T47D (cell line): ENCODE data around the gene GEN1.

Source experiments
- DNase-seq, 2 experiments: peaks; one replicate each; pipeline versions ENCODE4 v3.0.0 to v3.0.0-alpha.2; 2011 to 2012; ENCODE audit warnings: low read depth in 1 of 2, low spot score in 1 of 2
- JUND ChIP-seq: IDR thresholded peaks from 2 replicates; pipeline ENCODE4 v1.6.1; 2012; ENCODE audit warnings: low read depth
- in situ Hi-C: cut with HindIII; loops from 2 replicates; pipeline ENCODE4 v1.10.0; 2016; ENCODE audit warnings: low sequenced_read_pairs, low pct_unique_long_range_greater_than_20kb

Gene GEN1

DNA sequence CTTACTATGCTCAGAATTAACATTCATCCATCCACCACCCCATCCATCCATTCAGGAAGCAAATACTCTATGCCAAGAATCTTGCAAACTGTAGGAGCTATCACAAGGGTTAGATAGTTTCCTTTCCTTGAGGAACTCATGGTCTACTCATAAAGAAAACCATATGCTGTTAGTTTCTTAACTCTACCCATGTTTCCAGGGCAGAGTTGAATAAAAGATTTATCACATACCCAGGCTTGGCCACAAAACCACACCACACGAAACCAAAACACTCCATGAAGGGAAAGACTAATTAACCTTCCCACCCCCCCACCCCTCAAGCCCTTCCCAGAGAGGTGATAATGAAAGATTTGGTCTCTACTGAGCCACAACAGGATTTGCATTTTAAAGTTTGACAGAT lies 38.6 kb downstream of the GEN1 start:
- in situ Hi-C loops: no loop called here
- TF ChIP-seq JUND: no peak
- DNase-seq: no peak

DNA sequence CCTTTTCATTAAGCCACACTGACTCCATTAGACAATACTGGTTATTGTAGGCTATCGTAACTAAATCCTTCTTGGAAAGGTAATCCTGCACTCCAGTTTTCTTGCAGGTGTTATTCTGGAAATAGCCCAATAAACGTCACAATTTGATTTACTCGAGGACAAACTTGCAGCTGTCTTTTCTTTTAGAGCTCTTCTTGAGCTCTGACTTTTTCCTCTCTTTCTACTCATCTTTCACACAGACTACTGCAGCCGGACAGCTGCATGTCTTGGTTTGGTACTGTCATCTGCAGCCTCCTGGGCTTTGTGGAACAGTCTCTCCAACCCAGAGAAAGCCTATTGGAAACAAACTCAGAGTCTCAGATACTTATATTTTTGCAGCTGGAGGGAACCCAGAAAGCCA lies 39.4 kb downstream of the GEN1 start:
- in situ Hi-C loops: no loop called here
- TF ChIP-seq JUND: no peak
- DNase-seq: no peak

GRCh38 chr2:17793803-17794354 lies 39.9 kb downstream of the GEN1 start:
- in situ Hi-C loops: no loop called here
- DNase-seq: no peak

GRCh38 chr2:17795309-17795708 lies 41.4 kb downstream of the GEN1 start:
- DNase-seq: no peak
- TF ChIP-seq JUND: no peak
- in situ Hi-C loops: no loop called here

More at GRCh38 chr2:17793803-17794354, 39.9 kb downstream of the GEN1 start:
- no peak for TF ChIP-seq JUND

DNA sequence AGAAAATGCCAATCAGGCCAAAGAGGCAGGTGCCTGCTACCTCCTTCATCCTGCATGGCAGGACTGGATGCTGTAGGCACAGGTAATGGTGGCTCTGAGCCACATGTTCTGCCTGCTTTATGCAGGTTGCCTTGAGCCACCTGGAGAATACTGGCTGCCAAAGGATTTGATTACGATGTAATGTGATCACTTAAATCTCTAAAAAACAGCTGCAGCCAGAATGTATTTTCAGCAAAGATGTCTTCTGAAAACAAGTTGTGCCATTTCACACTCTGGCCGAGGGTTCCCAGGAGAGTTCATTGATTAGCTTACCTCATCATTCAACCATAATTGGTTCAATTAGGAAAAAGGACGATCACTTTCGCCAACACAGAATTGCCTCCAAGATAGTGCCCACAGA lies 44.4 kb downstream of the GEN1 start:
- no peak for DNase-seq
- TF ChIP-seq JUND: no peak
- in situ Hi-C loops: no loop called here

DNA sequence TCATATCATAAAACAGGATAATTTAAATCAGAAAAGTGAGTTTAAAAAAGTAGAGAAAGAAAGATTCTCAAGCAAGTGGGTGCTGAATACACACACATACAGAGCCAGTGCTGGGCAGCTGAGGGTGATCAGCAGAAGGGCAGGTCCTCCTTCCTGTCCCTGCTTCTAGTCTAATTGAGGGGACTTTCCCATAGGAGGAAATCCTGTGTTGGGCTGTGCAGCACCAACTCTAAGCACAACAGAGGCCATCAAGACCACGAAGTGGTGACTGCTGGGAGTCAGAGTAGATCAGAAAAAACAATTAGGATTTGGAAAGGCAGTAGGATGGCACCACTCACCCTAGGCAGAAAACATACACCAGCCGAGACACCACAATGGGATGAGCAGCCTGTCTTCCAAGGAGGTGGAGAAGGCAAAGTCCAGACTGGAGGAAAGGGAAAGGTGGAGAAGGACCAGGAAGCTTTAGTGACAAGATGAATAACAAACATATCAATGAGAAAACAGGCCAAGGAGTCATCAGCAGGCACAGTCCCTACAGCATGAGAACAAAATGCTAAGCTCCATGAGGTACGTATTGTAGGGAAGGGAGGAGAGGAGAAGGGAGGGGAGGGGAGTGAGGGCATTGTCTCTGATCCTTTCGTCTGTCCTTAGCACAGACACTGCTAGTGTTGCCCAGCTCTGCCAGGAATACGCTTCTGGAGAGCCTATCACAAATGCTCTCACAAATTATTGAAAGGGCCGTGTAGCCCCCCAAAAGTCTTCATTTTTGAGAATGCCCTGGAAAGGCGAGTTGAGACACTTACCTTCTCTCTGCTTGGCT lies 45.6 kb downstream of the GEN1 start:
- no peak for DNase-seq
- in situ Hi-C loops: no loop called here
- TF ChIP-seq JUND: no peak

GRCh38 chr2:17800219-17800618 lies 46.3 kb downstream of the GEN1 start:
- TF ChIP-seq JUND: no peak
- DNase-seq: no peak
- in situ Hi-C loops: no loop called here

- in situ Hi-C loops: no loop called here
- no peak for TF ChIP-seq JUND
These were observed 46.9 kb downstream of the GEN1 start for GRCh38 chr2:17800693-17801458.

DNA sequence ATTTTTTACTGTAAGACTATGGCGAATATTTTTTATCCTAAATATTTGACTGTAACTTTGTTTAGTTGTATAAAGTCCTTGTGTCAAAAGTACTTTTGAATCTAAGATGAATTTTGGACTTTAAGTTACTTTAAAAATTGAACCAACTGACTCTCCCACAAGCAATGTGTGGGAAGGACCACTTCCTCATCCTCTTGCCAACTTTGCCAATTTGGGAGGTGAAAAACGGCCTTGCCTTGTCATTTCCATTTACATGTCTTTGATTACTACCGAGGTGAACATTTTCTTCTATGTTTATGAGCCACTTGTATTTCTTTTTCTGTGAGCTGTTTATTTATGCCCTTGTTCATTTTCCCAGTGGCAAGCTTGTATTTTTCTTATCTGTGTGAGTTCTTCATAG lies 49.6 kb downstream of the GEN1 start:
- in situ Hi-C loops: no loop called here
- no peak for DNase-seq
- no peak for TF ChIP-seq JUND

More at GRCh38 chr2:17800693-17801458, 46.9 kb downstream of the GEN1 start:
- DNase-seq: no peak

GRCh38 chr2:17804358-17804757 lies 50.4 kb downstream of the GEN1 start:
- TF ChIP-seq JUND: no peak
- in situ Hi-C loops: no loop called here

GRCh38 chr2:17805166-17805565 lies 51.2 kb downstream of the GEN1 start:
- in situ Hi-C loops: no loop called here
- DNase-seq: no peak
- TF ChIP-seq JUND: no peak

More at GRCh38 chr2:17804358-17804757, 50.4 kb downstream of the GEN1 start:
- DNase-seq: no peak

DNA sequence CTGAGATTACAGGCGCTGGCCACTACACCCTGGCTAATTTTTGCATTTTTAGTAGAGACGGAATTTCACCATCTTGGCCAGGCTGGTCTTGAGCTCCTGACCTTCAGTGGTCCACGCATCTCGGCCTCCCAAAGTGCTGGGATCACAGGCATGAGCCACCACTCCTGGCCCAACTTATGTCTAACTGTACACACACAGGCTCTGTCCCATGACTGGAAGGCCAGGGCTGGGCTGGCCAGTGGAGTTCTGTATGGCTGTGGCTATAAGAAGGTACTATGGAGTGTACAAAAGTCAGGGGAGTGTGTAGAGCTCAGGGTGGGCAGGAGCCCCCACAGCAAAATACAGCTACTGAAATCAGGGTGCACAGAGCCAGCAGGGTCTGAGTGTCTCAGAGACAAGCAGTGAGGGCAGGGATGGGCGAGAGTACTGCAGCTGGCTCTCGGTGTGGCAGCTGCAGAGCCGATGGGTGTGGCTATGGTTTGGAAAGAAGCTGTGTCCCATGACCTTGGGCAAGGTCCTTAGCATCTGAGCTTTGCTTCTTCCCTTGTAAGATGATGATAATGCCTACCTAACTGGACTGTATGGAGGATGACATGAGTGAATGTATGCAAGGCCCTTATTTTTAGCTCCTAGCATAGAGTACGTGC lies 51.9 kb downstream of the GEN1 start:
- in situ Hi-C loops: no loop called here
- DNase-seq: no peak
- TF ChIP-seq JUND: no peak
